AG10803 (cell line): ENCODE results near the gene APBA2.

Experiments
- DNase-seq: peaks from one replicate; pipeline ENCODE4 v3.0.0; 2010; ENCODE audit warnings: low read depth
- H3K4me3 ChIP-seq: 2 replicates; pipeline ENCODE4 v1.5.1; 2011; ENCODE audit warnings: mild to moderate bottlenecking, low read length, control low read depth
- TF ChIP-seq, protein P1 (sequence below): conservative IDR thresholded peaks from 2 replicates; pipeline ENCODE4 v1.5.1; 2011; ENCODE audit warnings: mild to moderate bottlenecking, low read length, control low read depth, inconsistent platforms

APBA2 gene

DNA sequence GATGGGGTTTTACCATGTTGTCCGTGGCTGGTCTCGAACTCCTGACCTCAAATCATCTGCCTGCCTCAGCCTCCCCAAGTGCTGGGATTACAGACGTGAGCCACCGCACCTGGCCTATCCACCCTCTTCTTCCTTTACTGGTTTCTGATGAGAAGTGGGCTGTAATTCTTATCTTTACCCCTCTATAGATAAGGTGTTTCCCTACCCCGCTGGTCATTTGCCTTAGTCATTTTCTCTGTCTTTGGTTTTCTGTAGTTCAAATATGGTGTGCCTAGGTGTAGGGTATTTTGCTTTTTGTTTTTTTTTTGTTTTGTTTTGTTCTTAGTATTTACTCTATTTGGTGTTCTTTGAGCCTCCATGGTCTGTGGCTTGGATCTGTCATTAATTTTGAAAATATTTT, 41.3 kb downstream of the APBA2 start:
- TF ChIP-seq, protein P1, sequence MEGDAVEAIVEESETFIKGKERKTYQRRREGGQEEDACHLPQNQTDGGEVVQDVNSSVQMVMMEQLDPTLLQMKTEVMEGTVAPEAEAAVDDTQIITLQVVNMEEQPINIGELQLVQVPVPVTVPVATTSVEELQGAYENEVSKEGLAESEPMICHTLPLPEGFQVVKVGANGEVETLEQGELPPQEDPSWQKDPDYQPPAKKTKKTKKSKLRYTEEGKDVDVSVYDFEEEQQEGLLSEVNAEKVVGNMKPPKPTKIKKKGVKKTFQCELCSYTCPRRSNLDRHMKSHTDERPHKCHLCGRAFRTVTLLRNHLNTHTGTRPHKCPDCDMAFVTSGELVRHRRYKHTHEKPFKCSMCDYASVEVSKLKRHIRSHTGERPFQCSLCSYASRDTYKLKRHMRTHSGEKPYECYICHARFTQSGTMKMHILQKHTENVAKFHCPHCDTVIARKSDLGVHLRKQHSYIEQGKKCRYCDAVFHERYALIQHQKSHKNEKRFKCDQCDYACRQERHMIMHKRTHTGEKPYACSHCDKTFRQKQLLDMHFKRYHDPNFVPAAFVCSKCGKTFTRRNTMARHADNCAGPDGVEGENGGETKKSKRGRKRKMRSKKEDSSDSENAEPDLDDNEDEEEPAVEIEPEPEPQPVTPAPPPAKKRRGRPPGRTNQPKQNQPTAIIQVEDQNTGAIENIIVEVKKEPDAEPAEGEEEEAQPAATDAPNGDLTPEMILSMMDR, result no peak
- H3K4me3 ChIP-seq, result no peak overlapping the region
- no peak for DNase-seq

DNA sequence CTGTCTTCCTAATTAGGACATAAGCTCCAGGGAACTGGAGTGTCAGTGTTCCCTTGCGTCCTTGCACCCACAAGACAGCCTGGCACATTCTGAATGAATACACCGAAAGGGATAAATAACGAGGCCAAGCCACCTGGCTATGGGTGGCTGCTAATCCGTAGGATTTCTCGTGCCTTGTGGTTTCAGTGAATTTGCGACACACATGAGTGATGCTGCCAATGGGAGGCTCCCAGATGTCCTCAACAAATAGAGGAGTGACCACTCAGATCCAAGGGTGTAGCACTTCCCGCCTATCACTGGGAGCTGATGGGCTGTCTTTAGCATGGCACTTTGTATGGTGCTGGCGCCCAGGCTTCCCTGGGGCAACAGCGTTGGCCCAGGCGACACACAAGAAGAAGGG, 43.4 kb downstream of the APBA2 start:
- TF ChIP-seq, protein P1, result no peak
- no peak for DNase-seq
- H3K4me3 ChIP-seq, result no peak overlapping the region

DNA sequence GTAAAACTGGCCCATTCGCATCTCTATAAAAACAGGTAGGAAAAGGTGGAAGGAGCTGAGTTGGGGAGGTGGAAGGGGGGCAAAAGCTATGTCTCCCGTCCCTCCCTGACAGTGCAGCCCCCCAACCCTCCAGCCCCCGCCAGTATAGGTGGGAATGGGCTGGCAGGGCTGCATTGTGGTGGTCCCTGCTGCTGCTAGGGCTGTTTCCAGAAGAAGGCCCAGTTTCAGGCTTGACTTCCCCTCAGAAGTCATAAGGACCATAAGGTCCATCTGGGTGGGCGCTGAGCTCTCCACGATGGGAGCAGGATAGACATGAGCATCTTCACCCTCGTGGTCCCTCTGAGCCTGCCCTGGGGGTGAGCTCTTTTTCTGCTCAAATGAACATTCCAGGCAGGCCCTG, 44.2 kb downstream of the APBA2 start:
- H3K4me3 ChIP-seq, result no peak overlapping the region
- TF ChIP-seq, protein P1, result no peak
- no peak for DNase-seq

DNA sequence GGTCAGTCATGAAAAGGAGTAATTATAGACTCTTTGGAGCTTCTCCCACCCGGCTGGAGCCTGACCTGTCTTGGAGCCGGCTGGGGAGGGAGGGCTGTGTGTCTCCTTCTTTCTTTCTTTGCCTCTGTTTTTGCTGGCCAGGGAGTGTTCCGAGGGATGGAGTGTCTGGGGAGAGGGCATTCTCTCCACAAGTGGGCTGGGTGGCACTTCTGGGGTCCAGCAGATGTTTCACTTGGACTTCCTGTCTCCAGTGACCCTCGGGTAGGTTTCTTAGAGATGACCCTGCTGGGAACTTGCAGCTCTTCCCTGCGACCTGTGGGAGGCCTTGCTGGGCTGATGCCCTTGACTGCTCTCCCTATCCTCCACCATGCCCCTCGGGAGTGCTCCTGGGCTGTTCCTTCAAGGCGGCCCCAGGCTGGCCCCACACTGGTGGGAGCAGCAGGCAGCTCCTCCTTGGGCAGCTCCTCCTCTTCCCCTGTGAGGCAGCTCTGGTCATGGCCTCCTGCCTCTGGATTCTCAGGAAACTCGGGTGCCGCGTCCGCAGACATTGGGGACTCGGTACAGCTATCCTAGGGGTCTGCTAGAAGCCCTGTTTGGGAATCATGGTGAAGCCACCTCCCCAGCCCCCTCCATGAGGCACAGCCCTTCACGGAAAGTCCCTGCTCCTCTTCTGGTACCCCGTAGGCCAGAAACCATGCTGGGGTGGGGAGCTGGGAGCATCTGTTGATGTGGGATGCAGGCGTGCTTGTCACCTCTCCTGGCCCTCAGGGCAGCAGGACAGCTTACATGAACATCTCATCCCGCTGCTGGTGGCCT, 44.9 kb downstream of the APBA2 start:
- DNase-seq, result no peak
- no peak overlapping the region for H3K4me3 ChIP-seq
- TF ChIP-seq, protein P1, result no peak

DNA sequence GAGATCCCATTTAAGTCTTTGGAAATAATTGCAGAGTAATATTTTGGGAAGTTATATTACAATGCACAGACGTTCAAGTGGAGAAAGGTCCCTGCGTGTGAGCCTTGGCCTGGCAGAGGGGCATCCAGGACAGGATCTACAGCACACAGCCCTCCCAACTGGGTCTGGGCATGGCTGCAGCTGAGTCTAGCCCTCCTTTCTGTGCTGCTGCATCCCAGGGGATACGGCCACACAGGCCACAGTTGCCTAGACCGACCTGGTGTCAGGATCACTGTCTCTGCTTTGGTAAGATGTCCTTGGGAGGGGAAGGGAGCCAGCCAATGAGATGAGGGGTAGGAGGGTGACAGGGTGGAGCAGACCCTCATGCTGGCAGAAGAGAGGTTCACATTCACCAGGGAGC, 46.1 kb downstream of the APBA2 start:
- no peak for DNase-seq
- H3K4me3 ChIP-seq, result no peak overlapping the region
- TF ChIP-seq, protein P1, result no peak

DNA sequence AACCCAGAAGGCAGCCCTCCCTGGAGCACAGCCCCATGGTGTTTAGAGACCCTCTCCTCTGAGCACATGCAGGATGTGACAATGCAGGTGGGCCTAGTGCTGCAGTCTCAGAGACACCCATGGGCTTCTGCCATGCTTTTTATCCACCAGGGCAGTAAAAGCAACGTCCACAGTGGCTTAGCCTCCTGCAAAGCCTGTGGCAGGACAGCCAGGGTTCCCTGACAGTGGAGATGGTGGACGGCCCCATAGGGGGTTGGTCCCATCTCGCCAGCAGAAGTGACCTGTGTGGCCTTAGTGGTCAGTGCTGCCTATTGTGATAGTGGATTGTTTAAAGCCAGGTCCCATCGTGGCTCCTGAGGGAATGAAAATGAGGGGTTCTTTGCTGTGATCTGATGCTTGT, 46.6 kb downstream of the APBA2 start:
- TF ChIP-seq, protein P1, result no peak
- DNase-seq, result no peak
- no peak overlapping the region for H3K4me3 ChIP-seq

DNA sequence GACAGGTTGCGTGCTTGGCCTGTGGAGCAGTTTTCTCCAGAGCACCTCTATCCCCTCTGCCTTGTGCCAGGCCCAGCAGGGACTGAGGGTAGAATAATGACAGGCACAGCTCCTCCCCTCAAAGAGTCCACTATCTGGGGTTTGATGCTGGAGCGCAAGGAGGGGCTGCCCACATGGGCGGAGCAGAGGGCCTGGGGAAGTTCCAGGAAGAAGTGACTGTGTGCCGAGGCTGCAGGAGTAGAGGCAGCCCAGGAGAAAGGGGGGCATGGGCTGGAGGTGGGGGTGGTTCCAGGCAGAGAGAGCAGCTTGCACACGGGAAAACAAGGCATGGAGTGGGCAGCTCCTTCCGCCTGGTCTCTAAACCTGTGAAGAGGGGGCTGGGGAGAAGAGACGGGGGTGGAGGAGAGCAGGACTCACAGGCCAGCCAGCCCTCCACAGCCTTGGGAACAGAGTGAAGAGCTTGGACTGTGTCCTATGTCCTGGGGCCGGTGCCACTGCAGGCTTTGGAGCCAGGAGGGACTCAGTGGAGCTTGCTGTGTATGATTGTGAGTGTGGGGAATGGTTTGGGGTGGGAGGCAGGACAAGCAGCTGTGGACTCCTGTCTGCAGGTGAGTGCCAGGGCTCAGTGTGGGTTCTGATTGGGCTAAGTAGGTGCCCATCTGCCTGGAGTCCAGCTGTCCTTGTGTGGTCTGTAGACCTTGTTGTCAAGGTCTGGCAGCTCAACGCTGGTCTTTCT, 48.1 kb downstream of the APBA2 start:
- no peak overlapping the region for H3K4me3 ChIP-seq
- TF ChIP-seq, protein P1, result no peak
- no peak for DNase-seq
